Esophagus muscularis mucosa (tissue), 4 donors: Measurements from ENCODE around the gene SMAD1.

Experiments used
- EP300 ChIP-seq: sonication (generic); formaldehyde crosslinking; IDR thresholded peaks from one replicate; pipeline ENCODE4 v1.6.1; 2017; ENCODE audit warnings: antibody characterized with exemption
- POLR2A ChIP-seq: fragments of 450-650 bp; IDR thresholded peaks from one replicate; pipeline ENCODE4 v1.6.1; 2017; ENCODE audit warnings: antibody characterized with exemption, moderate library complexity, mild to moderate bottlenecking, low read depth
- TF ChIP-seq, protein P1 (sequence below), 3 experiments: fragments of 200-600 bp in 2 of 3; fragments of 450-650 bp in 1 of 3; sonication (generic) in 2 of 3; IDR thresholded peaks; one replicate each; pipeline ENCODE4 v1.5.1; 2017 to 2019; ENCODE audit warnings: antibody characterized with exemption in 3 of 3, mild to moderate bottlenecking in 2 of 3, moderate library complexity in 1 of 3

DNA sequence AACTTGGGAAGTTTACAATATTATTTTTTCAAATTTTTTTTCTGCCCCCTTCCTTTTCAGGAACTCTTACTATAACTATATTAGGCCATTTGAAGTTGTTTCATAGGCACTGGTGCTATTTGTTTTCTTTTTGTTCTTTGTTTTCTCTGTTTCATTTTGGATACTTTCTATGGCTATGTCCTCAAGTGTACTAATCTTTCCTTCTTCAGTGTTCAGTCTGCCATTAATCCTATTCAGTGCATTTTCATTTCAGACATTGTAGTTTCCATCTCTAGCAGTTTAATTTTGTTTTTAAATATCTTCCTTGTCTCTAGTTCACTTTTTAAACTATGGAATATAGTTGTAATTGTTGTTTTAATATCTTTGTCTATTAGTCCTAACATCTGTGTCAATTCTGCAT, 48.0 kb upstream of the SMAD1 start:
- TF ChIP-seq, protein P1, sequence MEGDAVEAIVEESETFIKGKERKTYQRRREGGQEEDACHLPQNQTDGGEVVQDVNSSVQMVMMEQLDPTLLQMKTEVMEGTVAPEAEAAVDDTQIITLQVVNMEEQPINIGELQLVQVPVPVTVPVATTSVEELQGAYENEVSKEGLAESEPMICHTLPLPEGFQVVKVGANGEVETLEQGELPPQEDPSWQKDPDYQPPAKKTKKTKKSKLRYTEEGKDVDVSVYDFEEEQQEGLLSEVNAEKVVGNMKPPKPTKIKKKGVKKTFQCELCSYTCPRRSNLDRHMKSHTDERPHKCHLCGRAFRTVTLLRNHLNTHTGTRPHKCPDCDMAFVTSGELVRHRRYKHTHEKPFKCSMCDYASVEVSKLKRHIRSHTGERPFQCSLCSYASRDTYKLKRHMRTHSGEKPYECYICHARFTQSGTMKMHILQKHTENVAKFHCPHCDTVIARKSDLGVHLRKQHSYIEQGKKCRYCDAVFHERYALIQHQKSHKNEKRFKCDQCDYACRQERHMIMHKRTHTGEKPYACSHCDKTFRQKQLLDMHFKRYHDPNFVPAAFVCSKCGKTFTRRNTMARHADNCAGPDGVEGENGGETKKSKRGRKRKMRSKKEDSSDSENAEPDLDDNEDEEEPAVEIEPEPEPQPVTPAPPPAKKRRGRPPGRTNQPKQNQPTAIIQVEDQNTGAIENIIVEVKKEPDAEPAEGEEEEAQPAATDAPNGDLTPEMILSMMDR (IDR thresholded peaks at IDR 0.05) = no peak
- TF ChIP-seq POLR2A (no peak), EP300 (no peak)
